ENCODE measurements around the gene CALD1. TPM values are rescaled to one million over a fixed set of nuclear protein-coding genes. Genes with fewer than 3 reads are reported as not detected.

Gene CALD1
- total RNA-seq, 1 experiment from 2014 or later: 0.10 TPM

GRCh38 chr7:134857958-134858357 is 78.5 kb downstream of the CALD1 start:
- DNase-seq (ENCODE audit: low spot score): no peak

DNA sequence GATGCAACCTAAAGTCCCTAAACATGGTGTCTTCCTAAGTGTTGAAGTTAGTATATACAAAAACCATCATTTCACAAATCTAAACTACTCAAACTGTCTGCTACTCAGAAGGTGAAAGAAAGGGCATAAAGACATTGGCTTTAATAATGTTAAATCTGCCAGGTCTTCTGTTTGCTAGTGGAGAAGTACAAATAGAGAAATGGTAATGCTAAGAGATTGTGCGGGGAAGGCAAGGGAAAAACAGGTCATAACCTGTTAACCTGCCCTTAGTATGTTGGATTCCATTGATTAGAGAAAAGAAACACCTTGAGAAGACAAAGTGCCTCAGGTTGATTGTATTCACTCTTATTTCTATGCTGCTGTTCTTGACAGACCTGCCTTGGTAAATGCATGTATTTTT is 80.3 kb downstream of the CALD1 start:
- DNase-seq (ENCODE audit: low spot score): no peak

DNA sequence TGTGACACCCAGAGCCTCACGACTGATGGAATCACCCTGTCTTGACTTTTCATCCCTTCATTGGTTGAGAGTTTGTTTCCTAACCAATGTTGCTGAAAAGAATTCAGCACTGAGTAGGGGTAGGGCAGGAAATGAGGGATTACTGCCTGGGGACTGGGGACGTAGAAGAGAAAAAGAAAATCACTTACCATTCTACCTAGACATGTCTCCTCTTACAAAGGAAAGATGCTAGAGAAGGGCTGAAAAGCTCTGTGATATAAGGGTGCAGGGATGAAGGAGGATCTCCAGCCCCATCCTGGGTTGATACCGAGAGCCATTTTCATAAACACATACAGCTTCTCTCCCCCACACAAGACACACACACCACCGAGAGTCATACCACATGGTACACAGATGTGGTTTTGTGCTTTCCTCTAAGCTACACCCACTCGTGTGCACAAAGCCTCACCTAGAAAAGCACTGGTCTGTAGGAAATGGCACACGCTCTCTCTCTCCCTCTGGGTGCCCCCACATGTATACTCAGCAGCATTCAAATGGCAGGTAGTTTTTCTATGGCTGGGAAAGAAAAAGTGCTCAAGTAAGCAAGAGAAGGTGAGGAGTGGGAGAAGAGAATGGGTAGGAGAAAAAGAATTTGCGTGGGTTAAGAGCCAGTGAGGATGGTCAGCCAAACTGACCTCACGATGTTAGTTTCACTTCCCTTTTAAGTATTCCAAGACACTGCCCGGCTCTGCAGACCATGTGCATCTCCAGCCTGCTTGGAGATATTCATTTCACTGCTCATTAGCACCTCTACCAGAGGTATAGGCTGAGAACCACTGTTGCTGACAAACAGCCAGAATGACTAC is 85.8 kb downstream of the CALD1 start:
- no peak for DNase-seq (ENCODE audit: low spot score)

- no peak for DNase-seq (ENCODE audit: low spot score)
These were observed 87.2 kb downstream of the CALD1 start for GRCh38 chr7:134866617-134867016.

DNA sequence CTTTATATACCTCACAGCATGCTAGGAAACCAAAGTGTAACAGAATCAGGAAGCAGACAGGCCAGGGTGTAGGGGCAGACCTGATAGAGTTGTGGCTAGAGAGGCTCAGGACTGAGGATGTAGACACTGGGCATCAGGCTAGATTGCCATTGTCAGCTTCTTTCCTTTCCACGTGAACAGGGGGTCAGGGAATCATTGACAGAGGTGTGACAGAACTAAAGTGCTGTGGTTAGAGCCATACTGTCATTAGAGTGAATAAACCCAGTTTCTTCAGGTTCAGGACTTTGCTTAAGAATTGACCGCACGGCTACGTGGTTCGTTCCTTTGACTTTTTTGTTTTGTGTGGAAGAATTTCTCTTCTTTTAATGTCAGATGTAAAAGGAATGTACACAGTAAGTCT is 90.7 kb downstream of the CALD1 start:
- no peak for DNase-seq (ENCODE audit: low spot score)

GRCh38 chr7:134870781-134871180 is 91.3 kb downstream of the CALD1 start:
- no peak for DNase-seq (ENCODE audit: low spot score)

- no peak for DNase-seq (ENCODE audit: low spot score)
These were observed 93.8 kb downstream of the CALD1 start for GRCh38 chr7:134873253-134873652.

DNA sequence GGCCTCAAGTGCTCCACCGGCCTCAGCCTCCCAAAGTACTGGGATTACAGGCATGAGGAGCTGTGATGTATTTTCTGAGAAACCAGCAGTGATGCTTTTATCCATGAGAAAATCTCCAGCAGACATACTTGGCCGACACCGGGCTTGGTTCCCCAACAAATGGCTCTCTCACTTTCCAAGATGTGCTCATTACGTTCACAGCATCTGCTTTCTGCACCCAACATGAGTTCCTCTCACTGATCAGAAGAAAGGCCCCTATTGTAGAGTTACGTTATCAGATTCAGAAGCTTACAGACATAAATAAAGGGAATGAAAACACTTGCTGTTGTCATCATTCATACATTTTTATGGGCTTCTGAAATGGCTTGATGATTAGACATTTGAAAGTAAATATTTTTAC is 95.0 kb downstream of the CALD1 start:
- DNase-seq (ENCODE audit: low spot score): no peak

DNA sequence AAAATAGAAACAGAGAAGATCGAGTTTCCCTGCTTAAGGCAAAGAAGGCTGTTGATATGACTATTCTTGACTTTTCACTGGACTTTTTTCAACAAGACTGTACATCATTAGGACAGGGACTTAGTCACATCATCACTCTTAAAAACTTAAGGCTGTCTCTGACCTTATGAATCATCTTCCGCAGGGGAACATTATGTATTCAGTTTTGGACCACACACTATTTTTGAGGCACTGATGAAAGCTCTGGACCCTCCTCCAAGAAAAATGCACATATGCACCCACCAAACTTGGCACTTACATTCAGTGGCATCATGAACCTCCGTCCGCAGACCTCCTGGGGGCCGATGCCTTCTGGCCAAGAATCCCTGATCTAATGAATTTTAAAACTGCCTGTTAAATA is 96.4 kb downstream of the CALD1 start:
- DNase-seq (ENCODE audit: low spot score): no peak

- no peak for DNase-seq (ENCODE audit: low spot score)
These were observed 99.4 kb downstream of the CALD1 start for GRCh38 chr7:134878746-134879357.

DNA sequence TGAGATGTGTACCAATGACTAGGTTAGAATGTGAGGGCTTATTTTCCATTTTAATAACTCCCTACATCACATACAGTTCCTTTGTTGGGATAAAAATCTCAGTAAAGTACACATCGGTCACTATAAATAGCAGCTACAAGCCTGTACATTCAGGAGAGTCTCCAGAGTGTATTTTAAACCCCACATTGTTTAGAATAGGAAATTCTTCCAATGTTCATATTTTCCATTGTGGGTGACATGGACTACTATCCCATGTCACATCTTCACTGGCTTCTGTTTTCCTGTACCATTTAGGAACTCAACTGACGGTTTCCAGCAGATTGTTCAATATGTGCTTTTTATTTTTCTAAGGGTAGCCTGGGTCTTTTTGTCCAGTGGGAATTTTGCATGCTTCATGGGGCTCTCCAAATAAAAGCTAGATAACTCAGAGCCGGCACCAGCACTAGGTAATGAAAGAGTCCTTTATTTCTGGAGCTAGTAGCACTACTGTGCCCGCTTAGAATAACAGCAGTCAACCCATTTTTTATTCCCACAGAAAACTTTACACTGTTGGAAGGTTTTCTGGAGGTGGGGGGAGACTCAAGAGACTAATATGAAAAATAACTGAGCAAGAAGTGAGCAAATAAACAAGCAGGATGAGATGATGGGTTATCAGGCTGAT is 100.5 kb downstream of the CALD1 start:
- no peak for DNase-seq (ENCODE audit: low spot score)

DNA sequence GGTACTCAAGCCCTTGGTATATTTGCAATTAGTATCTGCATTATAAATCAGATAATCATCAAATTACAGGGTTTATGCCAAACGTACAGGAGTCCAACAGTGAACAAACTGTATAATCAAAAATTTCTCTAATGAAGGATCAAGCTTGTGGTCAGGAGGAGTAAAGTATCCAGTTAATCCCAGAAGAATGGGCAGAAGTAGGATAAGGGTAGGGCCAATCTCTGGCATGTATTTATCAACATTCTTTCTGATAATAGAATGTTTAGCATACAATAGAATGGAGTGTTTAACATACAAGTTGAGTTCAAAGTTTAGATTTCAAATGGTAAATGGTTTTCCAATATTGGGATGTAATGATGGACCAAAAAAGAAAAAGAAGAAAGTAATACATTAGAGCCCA is 103.0 kb downstream of the CALD1 start:
- DNase-seq (ENCODE audit: low spot score): no peak

GRCh38 chr7:134885967-134886352 is 106.5 kb downstream of the CALD1 start:
- no peak for DNase-seq (ENCODE audit: low spot score)

DNA sequence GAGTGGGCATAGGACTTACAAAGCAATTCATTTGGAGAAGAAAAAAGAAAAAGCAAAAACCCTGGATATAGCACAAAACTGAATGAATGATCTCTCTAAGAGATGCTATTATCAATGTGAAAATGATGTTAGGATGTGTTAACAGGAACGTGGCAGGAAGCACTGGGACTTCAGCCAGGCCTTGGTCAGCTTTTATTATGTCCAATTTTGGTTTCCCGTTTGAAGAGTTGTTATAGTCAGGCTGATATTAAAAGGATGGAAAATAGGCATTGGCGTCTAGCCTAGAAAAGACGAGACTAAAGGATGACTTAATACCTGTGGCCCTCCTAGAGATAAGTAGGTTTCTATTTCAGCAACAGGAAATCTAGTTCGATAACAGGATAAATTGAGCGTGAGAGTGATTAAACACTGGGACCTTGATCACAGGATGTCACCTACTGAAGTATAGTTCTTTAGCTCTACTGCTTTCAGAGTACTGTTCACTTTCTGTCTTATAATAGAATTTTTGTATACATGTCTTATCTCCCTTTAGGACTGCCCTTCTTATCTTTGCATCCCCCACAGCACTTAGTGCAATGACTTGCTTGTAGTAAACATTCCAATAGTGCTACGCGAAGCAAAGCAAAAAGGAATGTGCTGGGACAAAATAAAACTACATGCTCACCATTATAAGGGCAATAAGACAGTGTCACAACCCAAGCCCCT is 107.1 kb downstream of the CALD1 start:
- DNase-seq (ENCODE audit: low spot score): no peak

DNA sequence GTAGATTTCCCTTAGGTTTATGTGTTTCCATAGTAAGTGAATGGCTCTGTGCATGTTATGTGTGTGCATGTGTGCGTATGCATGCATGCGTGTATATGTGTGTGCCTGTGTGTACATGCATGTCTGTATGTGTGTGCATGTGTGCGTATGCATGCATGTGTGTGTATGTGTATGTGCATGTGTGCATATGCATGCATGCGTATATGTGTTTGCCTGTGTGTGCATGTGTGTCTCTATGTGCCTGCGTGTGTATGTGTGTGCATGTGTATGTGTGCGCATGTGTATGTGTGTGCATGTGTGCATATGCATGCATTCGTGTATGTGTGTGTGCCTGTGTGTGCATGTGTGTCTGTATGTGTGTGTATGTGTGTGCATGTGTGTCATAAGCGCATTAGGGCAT is 108.1 kb downstream of the CALD1 start:
- no peak for DNase-seq (ENCODE audit: low spot score)

DNA sequence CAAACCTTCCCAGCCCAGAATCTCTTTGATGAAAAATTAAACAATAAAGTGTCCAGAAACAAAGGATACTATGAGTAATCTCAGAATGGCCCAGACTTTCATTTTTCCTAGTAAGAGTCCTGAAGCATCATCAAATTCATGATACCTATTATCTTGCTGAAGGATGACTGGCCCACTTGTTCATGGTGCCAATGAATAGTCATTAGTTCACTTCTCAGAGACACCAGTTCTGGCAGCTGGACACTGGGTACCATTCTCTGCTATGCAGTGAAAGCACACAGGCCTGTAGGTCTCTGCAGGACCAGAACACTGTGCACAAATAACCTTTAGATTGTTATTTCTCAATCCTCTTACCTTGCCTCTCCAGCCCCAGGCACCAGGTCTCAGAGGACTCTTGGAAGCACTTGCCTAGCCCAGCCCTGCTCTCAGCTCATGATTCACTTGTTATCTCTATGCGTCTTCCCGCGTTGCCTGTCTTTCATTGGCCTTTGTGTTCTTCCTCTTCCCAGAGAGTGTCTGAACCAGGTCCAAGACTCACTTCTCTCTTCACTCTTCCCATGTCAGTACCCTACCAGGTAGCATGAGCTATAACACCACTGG is 108.8 kb downstream of the CALD1 start:
- no peak for DNase-seq (ENCODE audit: low spot score)

DNA sequence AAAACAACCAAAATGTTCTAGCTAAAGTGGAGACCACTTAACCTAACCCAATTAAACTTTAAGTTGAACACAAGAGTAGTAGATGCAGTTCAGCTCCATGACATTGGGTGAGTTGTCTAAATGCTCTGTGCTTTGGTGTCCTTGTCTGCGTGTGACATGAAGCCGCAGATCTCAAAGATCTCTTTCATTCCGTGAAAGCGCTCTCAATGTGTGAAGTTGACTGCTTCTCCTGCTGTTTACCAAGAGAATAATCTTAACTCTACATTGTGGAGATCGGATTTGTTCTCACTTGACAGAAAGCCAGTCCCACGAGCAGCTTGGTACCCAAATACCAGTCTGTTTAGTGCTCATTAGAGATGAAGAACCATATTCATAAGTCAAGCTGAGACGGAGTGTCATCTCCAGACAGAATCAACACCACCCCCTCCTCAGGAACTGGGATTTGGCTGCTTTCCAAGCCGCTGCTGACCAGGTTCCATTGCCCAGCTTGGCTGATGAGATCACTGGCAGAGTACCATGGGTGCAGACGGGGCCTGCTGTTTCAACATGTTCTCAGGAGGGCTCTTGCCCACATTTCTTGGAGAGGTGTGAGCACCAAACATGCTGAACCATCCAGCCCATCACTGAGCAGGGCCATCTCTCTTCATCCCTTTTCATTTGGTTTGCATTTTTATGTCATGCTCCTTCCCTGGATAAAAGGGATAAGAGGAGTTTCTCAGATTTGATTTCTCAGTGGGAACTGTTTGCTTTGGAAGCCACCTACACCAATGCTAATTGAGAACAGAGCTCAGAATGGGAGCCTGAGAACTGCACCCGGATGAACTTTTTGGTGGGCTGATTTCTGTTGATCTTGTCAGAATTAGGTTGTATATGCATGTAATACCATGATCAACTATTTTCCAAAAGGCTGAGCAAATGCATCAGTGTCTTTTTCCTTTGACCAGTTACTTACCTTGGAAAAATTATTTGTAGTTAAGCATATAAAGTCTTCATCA is 111.1 kb downstream of the CALD1 start:
- no peak for DNase-seq (ENCODE audit: low spot score)

- DNase-seq (ENCODE audit: low spot score): peak; percentile 19
These were observed 111.8 kb downstream of the CALD1 start for GRCh38 chr7:134891262-134891695.

- DNase-seq (ENCODE audit: low spot score): no peak
These were observed 112.6 kb downstream of the CALD1 start for GRCh38 chr7:134891696-134892678.

All from HT-29 (cell line).